NCI-H2171 treated with DMSO at 0.1 percent for 48 hours (cell line): ENCODE results near the gene PCMT1.
"Not testable (repeated sequence)": the region's sequence is repeated elsewhere in the genome, so short reads cannot be mapped to it uniquely, and the experiment has no call there.

Source experiments
- DNase-seq: peaks from one replicate; lab custom pipeline; 2025; lab: John Stamatoyannopoulos, UW

The PCMT1 gene

GRCh38 chr6:149820506-149820905 lies 71.0 kb downstream of the PCMT1 start:
- no peak for DNase-seq

DNA sequence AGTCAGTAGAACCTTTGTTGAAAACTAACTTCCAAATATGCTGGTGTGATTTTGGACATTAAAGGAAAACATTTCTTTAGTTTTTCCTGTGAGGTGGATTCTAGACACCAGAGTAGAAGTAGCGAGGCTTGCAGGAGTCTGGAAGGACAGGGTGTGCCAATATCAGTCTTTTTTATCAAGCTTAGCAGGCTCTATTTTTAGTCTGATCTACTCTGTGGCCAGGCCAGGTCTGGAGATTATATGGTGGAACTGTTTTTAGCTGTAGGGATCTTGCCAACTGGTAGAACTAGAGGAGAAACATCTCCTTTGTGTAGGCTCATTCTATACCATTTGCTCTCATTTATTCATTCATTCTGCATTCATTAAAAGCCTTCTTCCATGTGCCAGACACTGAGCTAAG lies 72.0 kb downstream of the PCMT1 start:
- DNase-seq, result no peak

DNA sequence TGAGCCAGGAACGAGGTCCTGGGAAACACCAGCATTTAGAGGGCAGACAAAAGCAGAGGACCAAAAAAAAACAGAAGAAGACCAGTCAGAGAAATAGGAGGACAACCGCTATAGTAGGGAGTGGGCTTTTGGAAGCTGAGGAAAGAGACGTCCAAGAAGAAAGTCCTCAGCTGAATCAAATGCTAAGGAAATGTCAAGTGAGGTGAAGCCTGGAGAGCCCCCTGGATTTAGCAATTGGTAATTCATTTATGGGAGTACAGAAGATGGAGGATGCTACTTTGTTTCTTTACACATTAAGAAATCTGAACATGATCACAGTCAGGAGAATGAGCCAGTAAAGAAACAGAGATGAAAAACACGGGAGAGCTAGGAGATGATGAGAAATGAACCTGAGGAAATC lies 73.5 kb downstream of the PCMT1 start:
- no peak for DNase-seq

- DNase-seq, result no peak
Measured at GRCh38 chr6:149825292-149825691, 75.8 kb downstream of the PCMT1 start.

DNA sequence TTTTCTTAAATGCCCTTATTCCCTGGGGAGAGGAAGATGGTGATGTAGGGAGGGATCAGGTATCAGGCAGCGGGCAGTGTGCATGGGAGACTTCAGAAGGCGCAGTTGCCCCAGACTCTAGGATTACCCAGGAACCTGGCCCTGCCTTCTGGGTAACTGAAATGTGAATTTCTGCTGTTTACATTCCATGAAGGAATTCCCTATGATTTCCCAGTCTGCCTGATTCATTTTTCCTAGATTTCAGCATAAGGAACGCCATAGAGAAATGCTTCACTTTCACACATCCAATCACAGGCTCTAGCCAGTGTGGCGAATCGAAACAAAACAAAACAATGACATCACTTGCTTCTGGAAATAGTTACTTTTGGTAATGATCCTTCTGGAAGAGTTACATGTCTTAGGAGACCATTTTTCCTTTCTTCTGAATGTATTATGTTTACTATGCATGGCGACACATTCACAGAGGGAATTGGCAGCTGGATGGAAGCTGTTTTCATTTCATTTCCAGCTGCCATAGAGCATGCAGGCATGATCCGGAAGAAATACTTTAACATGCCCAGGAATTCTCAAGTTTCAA lies 81.3 kb downstream of the PCMT1 start:
- peak; percentile 5 for DNase-seq

DNA sequence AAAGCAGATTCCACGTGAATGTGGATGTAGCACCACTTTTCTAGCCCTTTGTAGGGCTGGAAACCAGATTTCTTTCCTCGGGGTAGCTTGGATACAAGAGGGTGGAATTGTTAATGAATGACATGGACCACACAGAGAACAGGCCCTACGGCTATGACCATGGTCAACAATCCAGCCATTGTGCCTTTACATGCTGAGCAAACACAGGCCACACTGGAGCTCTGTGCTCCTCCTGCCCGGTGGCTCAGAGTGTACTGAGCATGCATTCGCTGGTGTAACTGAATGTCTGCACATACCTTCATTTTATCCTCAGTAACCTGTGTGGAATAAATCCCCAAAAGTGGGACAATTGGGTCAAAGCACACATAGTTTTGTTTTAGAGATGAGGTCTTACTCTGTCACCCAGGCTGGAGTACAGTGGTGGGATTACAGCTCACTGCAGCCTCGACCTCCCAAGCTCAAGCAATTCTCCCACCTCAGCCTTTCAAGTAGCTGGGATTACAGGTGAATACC lies 81.8 kb downstream of the PCMT1 start:
- no peak for DNase-seq

DNA sequence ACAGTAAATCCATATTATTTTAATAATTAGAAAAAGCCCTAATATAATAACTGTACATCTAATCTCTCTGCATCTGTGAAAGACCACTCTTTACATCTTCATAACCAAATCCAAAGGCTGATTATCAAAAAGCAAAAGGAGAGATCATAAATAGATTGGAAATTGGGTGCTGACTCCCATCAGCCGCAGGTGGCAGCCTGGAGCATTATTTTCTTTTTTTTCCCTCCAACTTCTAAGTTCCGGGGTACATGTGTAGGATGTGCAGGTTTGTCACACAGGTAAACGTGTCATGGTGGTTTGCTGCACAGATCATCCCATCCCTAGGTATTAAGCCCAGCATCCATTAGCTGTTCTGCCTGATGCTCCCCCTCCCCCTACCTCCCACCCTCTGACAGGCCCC lies 84.1 kb downstream of the PCMT1 start:
- DNase-seq, result no peak

GRCh38 chr6:149834513-149835481 lies 85.3 kb downstream of the PCMT1 start:
- DNase-seq, result peak; percentile 41

DNA sequence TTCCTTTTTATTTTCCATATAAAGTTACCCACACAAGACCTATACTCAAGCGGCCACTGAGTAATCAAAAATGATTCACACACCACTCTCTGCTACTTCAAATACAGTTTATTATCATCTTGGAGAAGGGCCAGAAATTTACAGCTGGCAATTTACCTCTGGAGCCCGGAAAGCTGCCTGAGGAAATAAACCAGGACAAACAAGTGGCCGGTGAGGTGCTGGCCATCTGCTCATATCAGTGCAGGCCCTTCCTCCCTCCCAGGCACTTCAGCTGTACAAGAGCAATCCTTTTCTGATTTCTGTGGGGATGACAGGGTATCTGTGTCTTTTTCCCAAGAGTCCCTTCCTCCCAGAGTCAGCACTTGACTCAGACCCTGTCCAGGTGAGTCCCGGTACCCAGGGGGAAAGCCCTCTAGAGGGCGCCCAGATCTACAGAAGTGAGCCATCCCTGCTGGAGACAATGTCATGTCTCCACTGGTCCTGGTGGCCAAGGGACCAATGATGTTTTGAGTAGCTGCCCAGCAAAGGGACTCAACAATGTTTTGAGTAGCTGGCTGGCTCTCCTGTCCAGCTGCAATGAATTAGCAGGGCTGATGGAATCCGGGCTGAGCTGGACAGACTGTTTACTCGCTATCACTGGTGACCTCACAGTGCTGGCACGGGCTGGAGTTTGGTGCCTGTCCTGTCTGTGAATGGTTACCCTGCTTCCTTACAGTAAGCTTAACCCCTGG lies 91.0 kb downstream of the PCMT1 start:
- peak; percentile 48 for DNase-seq

DNA sequence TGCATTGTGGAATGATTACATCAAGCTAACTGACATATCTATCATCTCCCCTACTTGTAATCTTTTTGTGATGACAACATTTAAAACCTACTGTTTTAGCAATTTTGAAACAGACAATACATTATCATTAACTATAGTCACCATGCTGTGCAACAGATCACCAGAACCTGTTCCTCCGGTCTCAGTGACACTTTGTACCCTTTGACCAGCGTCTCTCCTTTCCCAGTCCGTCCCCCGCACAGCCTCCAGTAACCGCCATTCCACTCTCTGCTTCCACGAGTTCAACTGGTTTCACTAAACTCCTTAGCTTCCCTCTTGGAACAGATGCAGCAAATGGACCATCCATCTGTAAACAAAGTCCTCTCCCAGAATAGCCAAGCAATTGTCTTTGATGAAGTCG lies 92.8 kb downstream of the PCMT1 start:
- no peak for DNase-seq

GRCh38 chr6:149843051-149843633 lies 93.6 kb downstream of the PCMT1 start:
- no peak for DNase-seq

DNA sequence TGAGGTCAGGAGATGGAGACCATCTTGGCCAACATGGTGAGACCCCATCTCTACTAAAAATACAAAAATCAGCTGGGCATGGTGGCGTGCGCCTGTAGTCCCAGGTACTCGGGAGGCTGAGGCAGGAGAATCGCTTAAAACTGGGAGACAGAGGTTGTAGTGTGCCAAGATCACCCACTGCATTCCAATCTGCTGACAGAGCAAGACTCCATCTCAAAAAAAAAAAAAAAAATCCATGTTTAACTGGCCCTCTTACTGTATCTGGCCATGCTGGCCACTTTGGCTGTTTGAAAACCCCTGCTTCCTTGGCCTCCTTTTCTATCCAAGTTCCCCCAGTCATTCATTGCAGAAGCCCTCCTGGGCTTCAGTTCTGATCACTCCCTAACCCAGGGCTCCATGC lies 94.5 kb downstream of the PCMT1 start:
- not testable (repeated sequence) for DNase-seq

GRCh38 chr6:149844480-149844879 lies 94.9 kb downstream of the PCMT1 start:
- DNase-seq, result no peak

GRCh38 chr6:149845549-149845948 lies 96.0 kb downstream of the PCMT1 start:
- DNase-seq, result no peak

- peak; percentile 93 for DNase-seq
Measured at GRCh38 chr6:149846321-149846720, 96.8 kb downstream of the PCMT1 start.

DNA sequence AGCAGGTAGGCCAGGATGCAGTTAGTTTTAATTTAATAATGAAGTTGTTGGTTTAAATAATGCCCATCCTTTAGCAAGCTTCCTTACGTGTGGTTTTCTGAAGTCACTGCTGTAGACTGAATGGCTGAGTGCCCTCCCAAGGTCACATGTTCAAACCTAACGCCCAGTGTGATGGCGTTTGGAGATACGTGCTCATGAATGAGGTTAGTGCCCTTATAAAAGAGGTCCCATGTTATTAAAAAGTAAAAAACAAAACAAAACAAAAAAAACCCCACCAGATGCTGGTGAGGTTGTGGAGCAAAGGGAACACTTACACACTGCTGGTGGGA lies 98.4 kb downstream of the PCMT1 start:
- no peak for DNase-seq

DNA sequence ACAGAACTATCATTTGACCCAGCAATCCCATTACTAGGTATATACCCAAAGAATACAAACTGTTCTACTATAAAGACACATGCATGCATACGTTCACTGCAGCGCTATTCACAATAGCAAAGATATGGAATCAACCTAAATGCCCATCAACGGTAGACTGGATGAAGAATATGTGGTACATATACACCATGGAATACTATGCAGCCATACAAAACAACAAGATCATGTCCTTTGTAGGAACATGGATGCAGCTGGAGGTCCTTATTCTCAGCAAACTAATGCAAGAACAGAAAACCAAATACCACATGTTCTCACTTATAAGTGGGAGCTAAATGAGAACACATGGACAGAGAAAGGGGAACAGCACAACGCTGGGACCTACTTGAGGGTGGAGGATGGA lies 98.8 kb downstream of the PCMT1 start:
- not testable (repeated sequence) for DNase-seq

DNA sequence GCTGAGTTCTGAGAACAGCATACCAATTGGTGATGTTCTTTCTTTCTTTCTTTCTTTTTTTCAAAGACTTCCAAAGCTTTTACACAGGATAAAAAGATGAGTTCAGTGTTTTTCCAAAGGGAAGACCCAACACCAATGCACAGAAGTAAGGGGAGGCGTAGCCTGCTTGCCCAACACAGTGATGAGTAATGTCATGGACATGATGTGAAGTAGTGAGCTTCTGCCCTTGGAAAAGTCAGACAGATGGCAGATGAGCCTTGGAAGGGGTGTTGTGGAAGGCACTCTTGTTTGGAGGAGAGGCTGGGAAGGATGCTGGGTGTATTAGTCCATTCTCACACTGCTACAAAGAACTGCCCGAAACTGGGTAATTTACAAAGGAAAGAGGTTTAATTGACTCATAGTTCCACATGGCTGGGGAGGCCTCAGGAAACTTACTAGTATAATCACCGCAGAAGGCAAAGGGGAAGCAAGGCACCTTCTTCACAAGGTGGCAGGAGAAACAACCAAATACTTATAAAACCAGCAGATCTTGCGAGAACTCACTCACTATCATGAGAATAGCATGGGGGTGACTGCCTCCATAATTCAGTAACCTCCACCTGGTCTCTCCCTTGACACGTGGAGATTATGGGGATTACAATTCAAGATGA lies 102.0 kb downstream of the PCMT1 start:
- no peak for DNase-seq

GRCh38 chr6:149852180-149852579 lies 102.6 kb downstream of the PCMT1 start:
- no peak for DNase-seq

DNA sequence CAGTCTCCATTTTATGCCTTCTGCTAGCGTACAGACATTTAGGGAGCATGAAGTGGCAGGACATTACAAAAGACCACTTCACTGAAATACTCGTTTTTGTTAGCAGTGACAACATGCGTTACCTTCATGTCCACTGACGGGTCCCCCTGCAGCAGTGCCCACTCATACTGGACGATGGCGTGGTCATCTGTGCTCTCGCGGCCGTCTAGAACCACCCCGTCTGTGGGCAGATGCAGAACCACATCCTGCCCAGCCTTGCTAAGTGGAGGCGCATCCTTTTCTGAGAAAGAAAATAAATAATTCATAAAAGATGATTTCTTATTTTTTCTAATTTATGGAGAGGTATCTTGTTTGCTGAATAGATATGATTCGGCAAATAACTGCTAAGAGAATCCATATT lies 103.3 kb downstream of the PCMT1 start:
- no peak for DNase-seq

DNA sequence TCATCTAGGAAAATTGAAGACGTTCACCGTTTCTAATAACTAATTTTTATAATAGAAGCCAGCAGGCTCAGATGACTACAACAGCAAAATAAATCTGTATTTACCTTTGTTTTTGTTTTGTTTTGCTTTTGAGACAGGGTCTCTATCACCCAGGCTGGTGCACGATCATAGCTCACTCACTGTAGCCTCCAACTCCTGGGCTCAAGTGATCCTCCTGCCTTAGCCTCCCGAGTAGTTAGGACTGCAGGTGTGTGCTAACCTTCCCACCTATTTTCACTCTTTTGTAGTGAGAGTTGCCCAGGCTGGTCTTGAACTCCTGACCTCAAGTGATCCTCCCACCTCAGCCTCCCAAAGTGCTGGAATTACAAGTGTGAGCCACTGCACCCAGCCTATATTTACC lies 104.5 kb downstream of the PCMT1 start:
- DNase-seq, result not testable (repeated sequence)

DNA sequence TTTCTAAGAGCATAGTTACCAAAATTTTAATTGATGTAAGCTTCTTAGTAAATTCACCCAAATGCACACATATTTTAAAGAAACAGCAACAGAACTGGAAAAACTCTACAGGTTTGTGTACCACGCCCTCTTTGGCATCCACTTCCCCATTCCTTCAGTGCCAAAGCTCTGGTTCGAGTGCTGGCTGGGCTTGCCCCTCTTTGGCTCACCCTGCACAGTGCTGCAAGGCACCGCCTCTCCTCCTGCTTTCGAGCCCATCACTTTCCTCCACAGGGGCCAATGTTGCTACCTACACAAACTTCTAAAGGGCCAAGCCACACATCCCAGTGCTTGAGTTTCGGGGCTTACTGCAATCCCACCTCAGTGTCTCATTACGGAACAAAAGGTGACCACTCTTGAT lies 105.0 kb downstream of the PCMT1 start:
- DNase-seq, result no peak
